NT2/D1 (cell line): ENCODE results near the gene ARPC4.

ENCODE experiments used
- SUZ12 ChIP-seq: IDR thresholded peaks from 2 replicates; pipeline ENCODE4 v1.6.1; 2011; ENCODE audit not compliant: insufficient read length, insufficient read depth; ENCODE audit errors: extremely low read depth
- YY1 ChIP-seq: IDR thresholded peaks from 2 replicates; pipeline ENCODE4 v1.6.1; 2011; ENCODE audit not compliant: insufficient read length, insufficient read depth
- ZNF274 ChIP-seq: IDR thresholded peaks from 2 replicates; pipeline ENCODE4 v1.6.1; 2011; ENCODE audit warnings: mild to moderate bottlenecking, low read depth, low read length

DNA sequence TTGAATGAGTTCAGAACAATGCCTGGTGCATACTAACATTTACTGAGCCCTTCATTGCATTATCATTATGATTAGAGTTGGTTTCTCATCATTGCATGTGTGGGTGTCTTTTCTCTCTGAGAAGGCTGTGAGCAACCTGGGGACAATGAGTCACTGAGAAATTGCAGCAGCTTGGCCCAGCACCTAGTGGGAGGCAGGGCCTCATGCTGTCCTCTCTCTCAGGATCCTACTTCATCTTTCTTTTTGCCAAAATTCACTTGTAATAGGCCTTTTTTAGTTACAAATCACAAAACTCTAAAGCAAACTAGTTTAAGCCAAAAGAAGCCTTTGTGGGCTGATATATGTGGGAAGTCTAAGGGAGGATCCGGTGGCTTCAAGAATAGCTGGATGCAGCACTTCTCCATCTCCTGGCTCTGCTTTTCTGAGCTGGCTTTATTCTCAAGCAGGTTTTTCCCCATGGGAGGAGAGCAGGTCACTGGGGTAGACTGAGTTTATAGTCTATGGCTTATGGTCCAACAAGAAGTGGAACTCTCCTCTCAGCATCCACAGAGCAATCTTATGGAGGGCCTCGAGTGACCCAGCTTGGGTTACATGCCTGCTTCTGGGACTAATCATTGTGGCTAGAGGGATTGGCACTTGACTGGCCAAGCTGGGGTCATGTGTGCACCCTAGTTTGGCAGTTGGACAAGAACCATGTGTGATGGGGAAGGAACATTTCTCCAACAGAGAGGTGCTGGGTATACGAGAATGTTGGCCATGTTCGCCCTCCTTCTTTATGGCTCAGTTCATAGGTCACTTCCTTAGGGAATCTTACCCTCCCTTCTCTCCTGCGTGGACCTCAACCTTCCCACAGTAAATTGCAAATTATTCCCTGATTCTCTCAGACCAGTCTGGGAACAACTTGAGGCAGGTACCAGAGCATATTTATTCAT lies 14.5 kb upstream of the ARPC4 start:
- TF ChIP-seq YY1 (no peak), ZNF274 (no peak), SUZ12 (no peak)
